IMR-90 (cell line): Measurements from ENCODE around the gene PGF. TPM values are rescaled to one million over a fixed set of nuclear protein-coding genes. Genes with fewer than 3 reads are reported as not detected.

ENCODE experiments used
- ATAC-seq: fragments of 200-7000 bp; cut with Tn5 transposase; 2 replicates; pipeline ENCODE4 v1.9.1; 2020; ENCODE audit warnings: low read depth, mild to moderate bottlenecking, moderate library complexity
- BruUV-seq: library from RNA; stranded (reverse); fragments of 400-500 nt; replicated peaks from 2 replicates; lab custom pipeline; 2021; lab: Mats Ljungman, UMichigan
- CTCF ChIA-PET: fragments of 300-600 bp; formaldehyde crosslinking; extraction: SDS; loops from one replicate; lab custom pipeline; 2021; ENCODE audit warnings: antibody characterized with exemption; lab: Yijun Ruan, JAX
- POLR2A ChIA-PET: fragments of 300-600 bp; sonication (Branson Sonifier 250); formaldehyde crosslinking; loops from one replicate; lab custom pipeline; 2022; ENCODE audit warnings: antibody characterized with exemption; ENCODE audit not compliant: unreplicated experiment; lab: Charles Lee
- DNase-seq: peaks from one replicate; pipeline ENCODE4 v3.0.0; 2013
- H2AFZ ChIP-seq: replicated peaks from 2 replicates; pipeline ENCODE3; 2013; ENCODE audit warnings: low read length, mild to moderate bottlenecking; ENCODE audit not compliant: poor library complexity
- H2AK5ac ChIP-seq: 2 replicates; pipeline ENCODE4 v1.6.1; 2013; ENCODE audit warnings: low read depth, low read length, inconsistent platforms
- H2AK9ac ChIP-seq: replicated peaks from 2 replicates; pipeline ENCODE3; 2013; ENCODE audit warnings: mild to moderate bottlenecking, low read depth, low read length, moderate library complexity; ENCODE audit not compliant: poor library complexity
- H2BK120ac ChIP-seq: 2 replicates; pipeline ENCODE4 v1.6.1; 2013; ENCODE audit warnings: low read depth, low read length, inconsistent platforms
- H2BK15ac ChIP-seq: 3 replicates; pipeline ENCODE4 v1.6.1; 2013; ENCODE audit warnings: low read depth, low read length, inconsistent platforms
- H2BK20ac ChIP-seq: 2 replicates; pipeline ENCODE4 v1.6.1; 2013; ENCODE audit warnings: low read depth, mild to moderate bottlenecking, inconsistent platforms, low read length, moderate library complexity
- H2BK5ac ChIP-seq: 2 replicates; pipeline ENCODE4 v1.6.1; 2013; ENCODE audit warnings: mild to moderate bottlenecking, low read depth, low read length, inconsistent platforms; ENCODE audit not compliant: poor library complexity, severe bottlenecking
- H3K14ac ChIP-seq: replicated peaks from 2 replicates; pipeline ENCODE4 v1.6.1; 2013; ENCODE audit warnings: low read depth, low read length, inconsistent platforms
- H3K18ac ChIP-seq: 2 replicates; pipeline ENCODE4 v1.6.1; 2013; ENCODE audit warnings: low read depth, low read length, control low read depth
- H3K23ac ChIP-seq: 2 replicates; pipeline ENCODE4 v1.6.1; 2013; ENCODE audit warnings: low read depth, low read length, inconsistent platforms
- H3K27ac ChIP-seq: 2 replicates; pipeline ENCODE4 v1.5.1; 2013; ENCODE audit warnings: mild to moderate bottlenecking, control low read depth, low read length; ENCODE audit not compliant: insufficient read depth
- H3K27me3 ChIP-seq: 2 replicates; pipeline ENCODE4 v1.6.1; 2013; ENCODE audit warnings: low read length; ENCODE audit not compliant: control insufficient read depth, insufficient read depth
- H3K36me3 ChIP-seq: 2 replicates; pipeline ENCODE4 v1.6.1; 2013; ENCODE audit warnings: low read length, mixed read lengths; ENCODE audit not compliant: control insufficient read depth, insufficient read depth
- H3K4ac ChIP-seq: 2 replicates; pipeline ENCODE4 v1.6.1; 2013; ENCODE audit warnings: low read depth, low read length, inconsistent platforms
- H3K4me1 ChIP-seq: 2 replicates; pipeline ENCODE4 v1.6.1; 2013; ENCODE audit warnings: low read length, mixed read lengths; ENCODE audit not compliant: control insufficient read depth, insufficient read depth
- H3K4me2 ChIP-seq: 2 replicates; pipeline ENCODE4 v1.6.1; 2013; ENCODE audit warnings: low read depth, mild to moderate bottlenecking, control low read depth, low read length, moderate library complexity
- H3K4me3 ChIP-seq: 2 replicates; pipeline ENCODE4 v1.5.1; 2013; ENCODE audit warnings: low read depth, mild to moderate bottlenecking, control low read depth, low read length, moderate library complexity; ENCODE audit not compliant: insufficient read depth
- H3K56ac ChIP-seq: 2 replicates; pipeline ENCODE4 v1.6.1; 2013; ENCODE audit warnings: low read length, inconsistent platforms; ENCODE audit not compliant: insufficient read depth; ENCODE audit errors: extremely low read depth
- H3K79me1 ChIP-seq, 2 experiments: 2 replicates each; pipeline ENCODE4 v1.6.1; 2013; ENCODE audit warnings: low read length in 2 of 2, inconsistent platforms in 1 of 2, low read depth in 1 of 2
- H3K9ac ChIP-seq: 2 replicates; pipeline ENCODE4 v1.6.1; 2013; ENCODE audit warnings: low read depth, low read length, control low read depth
- H3K9me1 ChIP-seq: 2 replicates; pipeline ENCODE4 v1.6.1; 2013; ENCODE audit warnings: low read length, inconsistent platforms; ENCODE audit not compliant: insufficient read depth
- H3K9me3 ChIP-seq: 2 replicates; pipeline ENCODE4 v1.6.1; 2013; ENCODE audit warnings: low read length; ENCODE audit not compliant: control insufficient read depth, insufficient read depth
- H4K20me1 ChIP-seq: 2 replicates; pipeline ENCODE4 v1.6.1; 2013; ENCODE audit warnings: low read length, inconsistent platforms; ENCODE audit not compliant: insufficient read depth
- H4K5ac ChIP-seq: 2 replicates; pipeline ENCODE4 v1.6.1; 2013; ENCODE audit warnings: mild to moderate bottlenecking, low read depth, low read length, control low read depth
- H4K8ac ChIP-seq, 2 experiments: 2 replicates each; pipeline ENCODE4 v1.6.1; 2013; ENCODE audit warnings: low read depth in 2 of 2, low read length in 2 of 2, control low read depth in 1 of 2, inconsistent platforms in 1 of 2
- H4K91ac ChIP-seq: 2 replicates; pipeline ENCODE4 v1.6.1; 2013; ENCODE audit warnings: low read depth, low read length, inconsistent platforms; ENCODE audit not compliant: insufficient read depth
- BHLHE40 ChIP-seq: fragments of 150-350 bp; IDR thresholded peaks from 2 replicates; pipeline ENCODE4 v1.6.1; 2016; ENCODE audit warnings: mild to moderate bottlenecking, low read depth, low read length
- CEBPB ChIP-seq: IDR thresholded peaks from 2 replicates; pipeline ENCODE4 v1.6.1; 2012; ENCODE audit warnings: low read depth, low read length, improper control_type of control experiment
- CHD1 ChIP-seq: IDR thresholded peaks from 2 replicates; pipeline ENCODE4 v1.6.1; 2012; ENCODE audit warnings: low read depth, low read length, improper control_type of control experiment
- CTCF ChIP-seq: conservative IDR thresholded peaks from 2 replicates; pipeline ENCODE4 v1.5.1; 2012; ENCODE audit warnings: mild to moderate bottlenecking, low read depth, low read length, improper control_type of control experiment
- ELK1 ChIP-seq: fragments of 150-350 bp; IDR thresholded peaks from 2 replicates; pipeline ENCODE4 v1.6.1; 2016; ENCODE audit warnings: low read depth, mild to moderate bottlenecking, low read length, moderate library complexity, borderline replicate concordance
- FOS ChIP-seq: fragments of 150-350 bp; IDR thresholded peaks from 2 replicates; pipeline ENCODE4 v1.6.1; 2016; ENCODE audit warnings: low read depth, low read length
- MAFK ChIP-seq: IDR thresholded peaks from 2 replicates; pipeline ENCODE4 v1.6.1; 2012; ENCODE audit warnings: low read depth, low read length, improper control_type of control experiment
- MAZ ChIP-seq: IDR thresholded peaks from 2 replicates; pipeline ENCODE4 v1.6.1; 2012; ENCODE audit warnings: low read depth, mild to moderate bottlenecking, low read length, improper control_type of control experiment, moderate library complexity, borderline replicate concordance
- MXI1 ChIP-seq: IDR thresholded peaks from 2 replicates; pipeline ENCODE4 v1.6.1; 2012; ENCODE audit warnings: low read depth, mild to moderate bottlenecking, low read length, moderate library complexity, borderline replicate concordance
- NFE2L2 ChIP-seq: fragments of 150-350 bp; IDR thresholded peaks from 2 replicates; pipeline ENCODE4 v1.6.1; 2016; ENCODE audit warnings: low read depth, mild to moderate bottlenecking, low read length
- POLR2A ChIP-seq: IDR thresholded peaks from 2 replicates; pipeline ENCODE4 v1.6.1; 2012; ENCODE audit warnings: mild to moderate bottlenecking, low read depth, low read length
- RAD21 ChIP-seq: IDR thresholded peaks from 2 replicates; pipeline ENCODE4 v1.6.1; 2012; ENCODE audit warnings: low read length, improper control_type of control experiment
- RCOR1 ChIP-seq: IDR thresholded peaks from 2 replicates; pipeline ENCODE4 v1.6.1; 2012; ENCODE audit warnings: mild to moderate bottlenecking, low read length, improper control_type of control experiment; ENCODE audit not compliant: insufficient replicate concordance
- RFX5 ChIP-seq: IDR thresholded peaks from 2 replicates; pipeline ENCODE4 v1.8.0; 2012; ENCODE audit warnings: low read depth, mild to moderate bottlenecking, low read length, moderate library complexity
- SMC3 ChIP-seq: fragments of 150-350 bp; IDR thresholded peaks from 2 replicates; pipeline ENCODE4 v1.6.1; 2016; ENCODE audit warnings: low read depth, mild to moderate bottlenecking, antibody characterized with exemption, low read length, moderate library complexity
- USF2 ChIP-seq: fragments of 150-350 bp; IDR thresholded peaks from 2 replicates; pipeline ENCODE4 v1.6.1; 2017; ENCODE audit warnings: mild to moderate bottlenecking, antibody characterized with exemption, low read length, low read depth
- WGBS, 2 experiments: methylation state at CpG; one replicate each; pipeline versions ENCODE4 v1.1.5 to v1.1.7; 2013; ENCODE audit warnings: missing lambda C conversion rate in 2 of 2; ENCODE audit not compliant: insufficient read length in 1 of 2; ENCODE audit errors: extremely low coverage in 2 of 2; 5-methylcytosine and 5-hydroxymethylcytosine counted together
- dilution Hi-C: fragments of 300-500 bp; cut with HindIII; formaldehyde crosslinking; loops from one replicate; pipeline ENCODE4 v1.14.3; 2018; ENCODE audit warnings: low sequenced_read_pairs; ENCODE audit not compliant: unreplicated experiment
- in situ Hi-C: fragments of 300-500 bp; cut with MboI; formaldehyde crosslinking; loops from 3 replicates; pipeline ENCODE4 v1.14.3; 2019; ENCODE audit warnings: low sequenced_read_pairs, inconsistent platforms, mixed read lengths
- intact Hi-C: fragments of 100-400 bp; cut with micrococcal nuclease; formaldehyde crosslinking; loops from 2 replicates; pipeline ENCODE4 v1.10.0; 2022
- polyA plus RNA-seq, 3 experiments: library from polyadenylated mRNA; depleted of rRNA; stranded (reverse); fragments of >200 nt; gene quantifications; 2 replicates each; pipeline ENCODE4 v1.2.3, GENCODE V29; 2012; ENCODE audit warnings: low replicate concordance in 1 of 3
- total RNA-seq: library from RNA; depleted of rRNA; stranded (reverse); fragments of >200 nt; gene quantifications from 2 replicates; pipeline ENCODE4 v1.2.3, GENCODE V29; 2012

The PGF gene
- total and polyA plus RNA-seq, 2 of the 4 experiments (the other 2 are of a cell fraction), result 0.36 to 0.39 TPM

GRCh38 chr14:74896400-74896799 is 59.0 kb downstream of the PGF start:
- H3K36me3 ChIP-seq, result peaks cover 79% of the 10 kb centered on the region
- H3K9ac ChIP-seq, result no peak overlapping the region
- no peak overlapping the region for H3K14ac ChIP-seq
- H3K4me3 ChIP-seq, result no peak overlapping the region
- no peak for ATAC-seq
- no peak overlapping the region for H3K23ac ChIP-seq
- no peak overlapping the region for H2AK9ac ChIP-seq
- in situ Hi-C loops, result no loop called here
- H4K91ac ChIP-seq, result no peak overlapping the region
- no peak overlapping the region for H2AK5ac ChIP-seq
- intact Hi-C loops, result no loop called here
- no peak overlapping the region for H2BK15ac ChIP-seq
- H3K27me3 ChIP-seq, result no peaks in the 10 kb centered on the region
- H4K5ac ChIP-seq, result no peak overlapping the region
- no peaks in the 10 kb centered on the region for H3K4me1 ChIP-seq
- H2AFZ ChIP-seq, result no peak overlapping the region
- no peak overlapping the region for H4K8ac ChIP-seq
- H3K9me1 ChIP-seq, result no peaks in the 10 kb centered on the region
- H3K18ac ChIP-seq, result no peak overlapping the region
- ChIA-PET POLR2A (no interaction called here), CTCF (interaction anchor here (0.5 kb wide), 1 partner anchor 406 kb away, joined by 3 read pairs; no protein-coding TSS in a partner anchor)
- no peak for DNase-seq
- no peak overlapping the region for H3K56ac ChIP-seq
- H3K9me3 ChIP-seq, result no peaks in the 10 kb centered on the region
- TF ChIP-seq ELK1 (no peak), MAFK (no peak), CTCF (no peak), FOS (no peak), RCOR1 (no peak), MXI1 (no peak), MAZ (no peak), RFX5 (no peak), CEBPB (no peak), CHD1 (no peak), SMC3 (no peak), NFE2L2 (no peak), USF2 (no peak), RAD21 (no peak), BHLHE40 (no peak), POLR2A (no peak)
- 100% methylated on average over 1 of the region's 3 CpGs; no CpG with 5 or more reads in 1 of the 2 experiments for WGBS, 2 experiments
- peaks cover 8% of the 10 kb centered on the region; the same call in 1 of the 2 replicates for H4K20me1 ChIP-seq
- no peak overlapping the region for H2BK20ac ChIP-seq
- H3K27ac ChIP-seq, result no peak overlapping the region
- BruUV-seq, result no TSS peak
- H3K79me1 ChIP-seq, result peaks cover 34 to 44% of the 10 kb centered on the region in 2 experiments
- dilution Hi-C loops, result no loop called here
- no peak overlapping the region for H3K4me2 ChIP-seq
- H2BK120ac ChIP-seq, result no peak overlapping the region
- no peak overlapping the region for H3K4ac ChIP-seq
- no peak overlapping the region for H2BK5ac ChIP-seq
